ENCODE data around the gene MIOS.
A peak's percentile ranks its signal among the peaks of the same experiment; 100 is the strongest.
"Not testable (repeated sequence)": the region's sequence is repeated elsewhere in the genome, so short reads cannot be mapped to it uniquely, and the experiment has no call there.

Gene MIOS

GRCh38 chr7:7653593-7654187 lies 87.0 kb downstream of the MIOS start:
- TF ChIP-seq CTCF (IDR thresholded peaks at IDR 0.05; ENCODE audit: low read length) (peak; percentile 77), EZH2 (IDR thresholded peaks at IDR 0.05; ENCODE audit: borderline replicate concordance, low read length) (no peak)
- Histone ChIP-seq H3K27ac (ENCODE audit: low read depth, low read length, poor library complexity, severe bottlenecking) (no peak overlapping the region), H3K9me3 (ENCODE audit: low read length) (no peaks in the 10 kb centered on the region)

GRCh38 chr7:7654964-7655715 lies 88.5 kb downstream of the MIOS start:
- Histone ChIP-seq H3K27me3 (ENCODE audit: insufficient read depth, low read length) (no peaks in the 10 kb centered on the region), H3F3A (ENCODE audit: insufficient read depth, low read length) (no peaks in the 10 kb centered on the region), H3K4me2 (ENCODE audit: low read length) (no peak overlapping the region), H3K27ac (ENCODE audit: low read depth, low read length, poor library complexity, severe bottlenecking) (no peak overlapping the region), H3K36me3 (ENCODE audit: insufficient read depth, low read length) (no peaks in the 10 kb centered on the region), H4K20me1 (ENCODE audit: insufficient read depth, low read length) (no peaks in the 10 kb centered on the region), H3K4me1 (ENCODE audit: insufficient read depth, low read length, severe bottlenecking) (peaks cover 19% of the 10 kb centered on the region), H3K9me2 (ENCODE audit: low read depth, low read length) (no peaks in the 10 kb centered on the region), H3K79me2 (ENCODE audit: insufficient read depth, low read length) (peaks cover 13% of the 10 kb centered on the region; the same call in 1 of the 2 replicates), H2AFZ (ENCODE audit: low read length) (no peak overlapping the region), H3K9me3 (ENCODE audit: low read length) (no peaks in the 10 kb centered on the region), H3K4me3 (ENCODE audit: low read depth, low read length, poor library complexity, severe bottlenecking) (no peak overlapping the region), H3K9ac (ENCODE audit: low read length) (no peak overlapping the region)
- no peak for TF ChIP-seq EZH2 (IDR thresholded peaks at IDR 0.05; ENCODE audit: borderline replicate concordance, low read length)
- TF ChIP-seq CTCF (IDR thresholded peaks at IDR 0.05; ENCODE audit: low read length): no peak

More at GRCh38 chr7:7653593-7654187, 87.0 kb downstream of the MIOS start:
- Histone ChIP-seq H3K36me3 (ENCODE audit: insufficient read depth, low read length) (no peaks in the 10 kb centered on the region), H3K79me2 (ENCODE audit: insufficient read depth, low read length) (peaks cover 16% of the 10 kb centered on the region; the same call in 1 of the 2 replicates), H3K9me2 (ENCODE audit: low read depth, low read length) (no peaks in the 10 kb centered on the region), H3K9ac (ENCODE audit: low read length) (no peak overlapping the region), H3K27me3 (ENCODE audit: insufficient read depth, low read length) (no peaks in the 10 kb centered on the region), H3K4me1 (ENCODE audit: insufficient read depth, low read length, severe bottlenecking) (peaks cover 19% of the 10 kb centered on the region), H3K4me2 (ENCODE audit: low read length) (no peak overlapping the region), H3F3A (ENCODE audit: insufficient read depth, low read length) (no peaks in the 10 kb centered on the region), H3K4me3 (ENCODE audit: low read depth, low read length, poor library complexity, severe bottlenecking) (no peak overlapping the region), H2AFZ (ENCODE audit: low read length) (no peak overlapping the region), H4K20me1 (ENCODE audit: insufficient read depth, low read length) (no peaks in the 10 kb centered on the region)

GRCh38 chr7:7656459-7656858 lies 89.8 kb downstream of the MIOS start:
- H3K9me2 ChIP-seq (ENCODE audit: low read depth, low read length); H3K4me3 ChIP-seq (ENCODE audit: low read depth, low read length, poor library complexity, severe bottlenecking); H3F3A ChIP-seq (ENCODE audit: insufficient read depth, low read length); H3K27me3 ChIP-seq (ENCODE audit: insufficient read depth, low read length); H3K36me3 ChIP-seq (ENCODE audit: insufficient read depth, low read length); H3K4me2 ChIP-seq (ENCODE audit: low read length); H3K9me3 ChIP-seq (ENCODE audit: low read length); H2AFZ ChIP-seq (ENCODE audit: low read length); H3K27ac ChIP-seq (ENCODE audit: low read depth, low read length, poor library complexity, severe bottlenecking); H3K9ac ChIP-seq (ENCODE audit: low read length); H4K20me1 ChIP-seq (ENCODE audit: insufficient read depth, low read length): not testable (repeated sequence)
- Histone ChIP-seq H3K79me2 (ENCODE audit: insufficient read depth, low read length) (peaks cover 10% of the 10 kb centered on the region; the same call in 1 of the 2 replicates), H3K4me1 (ENCODE audit: insufficient read depth, low read length, severe bottlenecking) (peaks cover 12% of the 10 kb centered on the region)
